ENCODE results near the gene GCC2.
"Not testable (repeated sequence)": the region's sequence is repeated elsewhere in the genome, so short reads cannot be mapped to it uniquely, and the experiment has no call there.

DNA sequence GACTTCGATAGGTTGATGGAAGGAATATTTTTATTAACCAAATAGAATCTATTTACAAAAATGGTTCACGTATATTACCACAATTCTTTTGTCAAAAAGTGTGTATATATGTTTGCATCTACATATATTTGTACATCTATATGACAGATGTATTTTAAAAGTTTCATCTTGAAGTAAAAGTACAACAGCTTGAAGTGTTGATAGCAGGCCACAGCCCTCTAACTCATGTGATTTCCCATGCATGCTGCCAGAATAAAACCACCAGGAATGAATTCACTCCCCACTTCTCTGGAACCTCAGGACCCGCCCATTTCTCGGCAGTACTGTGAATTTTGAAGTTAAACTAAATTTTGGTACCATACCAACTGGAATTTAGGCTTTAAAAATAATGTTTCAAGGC, 58.6 kb downstream of the GCC2 start:
- TF ChIP-seq CTCF, POLR2A, POLR2AphosphoS5, EP300 (IDR thresholded peaks at IDR 0.05): not testable (repeated sequence)

All from stomach (tissue), 4 donors.